Measurements from ENCODE around the gene MXD3.
"Not testable (repeated sequence)": the region's sequence is repeated elsewhere in the genome, so short reads cannot be mapped to it uniquely, and the experiment has no call there.

Gene MXD3

GRCh38 chr5:177301503-177302165 is 10.1 kb downstream of the MXD3 start:
- DNase-seq = peak; percentile 85

GRCh38 chr5:177300951-177301350 is 10.7 kb downstream of the MXD3 start:
- DNase-seq = no peak

GRCh38 chr5:177300236-177300880 is 11.3 kb downstream of the MXD3 start:
- no peak for DNase-seq

- no peak for DNase-seq
Observed at GRCh38 chr5:177299697-177300096, 12.0 kb downstream of the MXD3 start.

- DNase-seq = no peak
Observed at GRCh38 chr5:177297922-177298321, 13.8 kb downstream of the MXD3 start.

GRCh38 chr5:177296581-177296980 is 15.1 kb downstream of the MXD3 start:
- DNase-seq = no peak

GRCh38 chr5:177295924-177296323 is 15.8 kb downstream of the MXD3 start:
- no peak for DNase-seq

GRCh38 chr5:177294632-177295031 is 17.1 kb downstream of the MXD3 start:
- DNase-seq = no peak

- DNase-seq = no peak
Observed at GRCh38 chr5:177293819-177294581, 17.7 kb downstream of the MXD3 start.

- no peak for DNase-seq
Observed at GRCh38 chr5:177291735-177292134, 20.0 kb downstream of the MXD3 start.

- DNase-seq = no peak
Observed at GRCh38 chr5:177290816-177291596, 20.7 kb downstream of the MXD3 start.

GRCh38 chr5:177288191-177288590 is 23.5 kb downstream of the MXD3 start:
- DNase-seq = no peak

- no peak for DNase-seq
Observed at GRCh38 chr5:177276886-177277285, 34.8 kb downstream of the MXD3 start.

GRCh38 chr5:177275883-177276282 is 35.8 kb downstream of the MXD3 start:
- DNase-seq = no peak

GRCh38 chr5:177271113-177271512 is 40.6 kb downstream of the MXD3 start:
- no peak for DNase-seq

- no peak for DNase-seq
Observed at GRCh38 chr5:177270653-177271052, 41.0 kb downstream of the MXD3 start.

- no peak for DNase-seq
Observed at GRCh38 chr5:177269976-177270375, 41.7 kb downstream of the MXD3 start.

- DNase-seq = no peak
Observed at GRCh38 chr5:177269232-177269895, 42.3 kb downstream of the MXD3 start.

GRCh38 chr5:177265395-177265794 is 46.3 kb downstream of the MXD3 start:
- DNase-seq = no peak

GRCh38 chr5:177264178-177264577 is 47.5 kb downstream of the MXD3 start:
- no peak for DNase-seq

- DNase-seq = no peak
Observed at GRCh38 chr5:177261510-177261909, 50.2 kb downstream of the MXD3 start.

- DNase-seq = no peak
Observed at GRCh38 chr5:177260961-177261360, 50.7 kb downstream of the MXD3 start.

- DNase-seq = not testable (repeated sequence)
Observed at GRCh38 chr5:177258711-177259110, 53.0 kb downstream of the MXD3 start.
